SJCRH30 (cell line): ENCODE data around the gene OXSM. TPM values are rescaled to one million over a fixed set of nuclear protein-coding genes. Genes with fewer than 3 reads are reported as not detected.
A peak's percentile ranks its signal among the peaks of the same experiment; 100 is the strongest.

Source experiments
- DNase-seq, 2 experiments: peaks; one replicate each; pipeline ENCODE4 v3.0.0-alpha.2; 2015 to 2020
- H3K27ac ChIP-seq: fragments of 250-450 bp; sonication (Bioruptor Pico); 2 replicates; pipeline ENCODE4 v1.5.1; 2020; ENCODE audit warnings: mild to moderate bottlenecking, moderate library complexity
- H3K27me3 ChIP-seq: fragments of 250-450 bp; sonication (Bioruptor Pico); 2 replicates; pipeline ENCODE4 v1.5.1; 2020; ENCODE audit warnings: mild to moderate bottlenecking, moderate library complexity
- H3K36me3 ChIP-seq: fragments of 250-450 bp; sonication (Bioruptor Pico); 2 replicates; pipeline ENCODE4 v1.5.1; 2020; ENCODE audit warnings: mild to moderate bottlenecking, moderate library complexity
- H3K4me1 ChIP-seq: fragments of 250-450 bp; sonication (Bioruptor Pico); 2 replicates; pipeline ENCODE4 v1.5.1; 2020; ENCODE audit warnings: mild to moderate bottlenecking, moderate library complexity
- H3K4me3 ChIP-seq: fragments of 250-450 bp; sonication (Bioruptor Pico); 2 replicates; pipeline ENCODE4 v1.5.1; 2020; ENCODE audit warnings: mild to moderate bottlenecking, moderate library complexity
- H3K9me3 ChIP-seq: fragments of 250-450 bp; sonication (Bioruptor Pico); replicated peaks from 2 replicates; pipeline ENCODE4 v1.5.1; 2020; ENCODE audit warnings: mild to moderate bottlenecking, moderate library complexity
- total RNA-seq: library from RNA; depleted of rRNA; stranded (reverse); fragments of >200 nt; shearing (Covaris generic); gene quantifications from 2 replicates; pipeline ENCODE4 v1.2.3, GENCODE V29; 2014

Gene OXSM
- total RNA-seq, 1 experiment from 2014 or later = 18.4 TPM

- Histone ChIP-seq H3K36me3 (peaks cover 5% of the 10 kb centered on the region), H3K4me1 (peaks cover 12% of the 10 kb centered on the region; the same call in 1 of the 2 replicates), H3K9me3 (no peaks in the 10 kb centered on the region), H3K27ac (peak within 1 kb of the TSS; percentile 52), H3K4me3 (peak within 1 kb of the TSS; percentile 95), H3K27me3 (no peaks in the 10 kb centered on the region)
- peak; percentile 89 to 92 for DNase-seq
Measured at GRCh38 chr3:25782938-25783660, 6.8 kb upstream of the OXSM start, which contains the start of gene NGLY1. NGLY1 (minus strand) TSS chr3:25783443; CDS start chr3:25783390, 53 bp downstream.

- Histone ChIP-seq H3K9me3 (no peaks in the 10 kb centered on the region), H3K27me3 (no peaks in the 10 kb centered on the region), H3K27ac (no peak overlapping the region; the same call in 1 of the 2 replicates), H3K36me3 (no peaks in the 10 kb centered on the region), H3K4me1 (peaks cover 16% of the 10 kb centered on the region; the same call in 1 of the 2 replicates), H3K4me3 (peak overlapping the region; percentile 95)
- peak; percentile 85 to 86 for DNase-seq
Measured at GRCh38 chr3:25783661-25784512, 6.0 kb upstream of the OXSM start.

DNA sequence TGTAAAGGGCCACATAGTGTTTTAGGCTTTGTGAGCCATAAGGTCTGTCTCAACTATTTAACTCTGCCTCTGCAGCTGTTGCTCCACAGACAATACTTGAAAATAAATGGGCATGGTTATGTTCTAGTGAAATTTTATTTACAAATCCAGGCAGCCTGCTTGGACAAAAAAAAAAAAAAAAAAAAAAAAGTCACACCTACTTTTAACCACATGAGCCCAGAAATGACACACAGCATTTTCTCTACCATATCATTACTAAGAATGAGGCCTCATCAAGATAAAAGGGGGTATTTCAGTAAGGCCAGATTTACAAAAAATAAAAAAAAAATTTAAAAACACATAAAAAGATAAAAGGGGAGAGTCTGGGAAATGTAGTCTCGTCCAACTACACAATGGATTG, 4.9 kb upstream of the OXSM start:
- no peak for DNase-seq
- H3K27ac ChIP-seq = no peak overlapping the region
- no peaks in the 10 kb centered on the region for H3K9me3 ChIP-seq

GRCh38 chr3:25785826-25786225, 4.1 kb upstream of the OXSM start:
- Histone ChIP-seq H3K4me3 (no peak overlapping the region), H3K9me3 (no peaks in the 10 kb centered on the region), H3K27me3 (no peaks in the 10 kb centered on the region), H3K4me1 (peaks cover 19% of the 10 kb centered on the region; the same call in 1 of the 2 replicates), H3K36me3 (no peaks in the 10 kb centered on the region), H3K27ac (no peak overlapping the region)
- DNase-seq = no peak

More for the DNA sequence above, 4.9 kb upstream of the OXSM start:
- H3K4me1 ChIP-seq = peaks cover 19% of the 10 kb centered on the region; the same call in 1 of the 2 replicates
- no peak overlapping the region for H3K4me3 ChIP-seq
- no peaks in the 10 kb centered on the region for H3K36me3 ChIP-seq
- no peaks in the 10 kb centered on the region for H3K27me3 ChIP-seq

DNA sequence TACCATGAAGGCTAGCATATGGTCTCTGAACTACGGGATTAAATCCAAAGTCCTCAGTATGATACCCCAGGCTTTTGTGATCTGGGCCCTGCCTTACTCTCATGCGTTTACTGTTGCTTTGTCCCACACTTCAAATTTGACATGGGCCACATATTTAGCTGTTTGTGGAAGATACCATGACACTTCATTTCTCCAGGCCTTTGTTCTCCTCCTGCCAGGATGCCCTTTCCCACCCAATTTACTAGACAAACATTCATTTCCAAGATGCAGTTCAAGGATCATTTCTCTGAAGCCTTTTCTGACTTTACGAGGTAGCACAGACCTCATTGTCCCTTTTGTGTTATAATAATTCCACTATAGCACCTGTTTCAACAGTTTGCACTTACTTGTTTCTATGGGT, 2.2 kb upstream of the OXSM start:
- H3K27me3 ChIP-seq = no peaks in the 10 kb centered on the region
- peaks cover 12% of the 10 kb centered on the region; the same call in 1 of the 2 replicates for H3K4me1 ChIP-seq
- no peak overlapping the region for H3K4me3 ChIP-seq
- no peak overlapping the region for H3K27ac ChIP-seq
- no peaks in the 10 kb centered on the region for H3K9me3 ChIP-seq
- no peaks in the 10 kb centered on the region for H3K36me3 ChIP-seq
- DNase-seq = no peak

DNA sequence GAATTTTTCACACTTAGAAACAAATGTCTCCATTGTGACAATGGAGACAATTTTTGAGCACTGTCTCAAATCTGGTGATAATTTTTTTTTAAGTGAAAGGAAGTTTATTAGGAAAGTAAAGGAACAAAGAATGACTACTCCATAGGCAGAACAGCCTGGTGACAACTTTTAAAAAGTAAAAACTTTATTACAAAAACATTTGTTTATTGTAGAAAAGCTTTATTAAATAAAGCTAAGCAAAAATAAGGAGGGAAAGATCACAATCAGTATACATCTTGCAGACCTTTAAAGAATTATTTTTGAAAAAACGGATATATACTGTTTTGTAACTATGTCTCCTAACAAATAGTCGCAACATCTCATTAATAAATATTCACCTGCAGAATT, 688 bp upstream of the OXSM start:
- DNase-seq = no peak
- Histone ChIP-seq H3K36me3 (no peaks in the 10 kb centered on the region; the same call in 1 of the 2 replicates), H3K4me3 (peak overlapping the region; percentile 67), H3K27ac (peak overlapping the region; percentile 24; the same call in 1 of the 2 replicates), H3K27me3 (no peaks in the 10 kb centered on the region), H3K4me1 (peaks cover 12% of the 10 kb centered on the region; the same call in 1 of the 2 replicates), H3K9me3 (no peaks in the 10 kb centered on the region)

DNA sequence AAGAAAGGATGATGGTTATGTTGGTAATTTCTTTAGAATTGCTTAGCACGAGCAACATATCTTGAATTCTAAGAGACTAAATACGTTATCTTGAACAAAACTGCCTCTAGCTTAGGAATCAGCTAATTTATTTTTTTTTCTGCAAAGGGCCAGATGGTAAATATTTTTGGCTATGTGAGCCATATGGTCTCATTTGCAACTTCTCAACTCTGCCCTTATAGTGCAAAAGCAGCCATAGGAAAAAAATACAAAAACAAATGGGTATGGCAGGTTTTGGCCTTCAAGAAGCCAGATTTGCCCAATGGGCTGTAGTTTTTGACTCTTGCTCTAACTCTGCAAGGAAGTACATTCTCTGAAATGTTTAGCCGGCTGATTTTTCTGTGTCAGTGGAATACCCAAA, 11.9 kb downstream of the OXSM start:
- H3K4me3 ChIP-seq = no peak overlapping the region
- DNase-seq = no peak
- H3K4me1 ChIP-seq = no peaks in the 10 kb centered on the region
- H3K27ac ChIP-seq = no peak overlapping the region
- no peaks in the 10 kb centered on the region for H3K9me3 ChIP-seq
- 0 out of 2 replicates have a peak, but pooled peaks cover 3% of the 10 kb centered on the region for H3K27me3 ChIP-seq
- H3K36me3 ChIP-seq = no peaks in the 10 kb centered on the region

GRCh38 chr3:25803833-25804232, 13.9 kb downstream of the OXSM start:
- Histone ChIP-seq H3K4me3 (no peak overlapping the region), H3K4me1 (no peaks in the 10 kb centered on the region), H3K9me3 (no peaks in the 10 kb centered on the region), H3K27ac (no peak overlapping the region), H3K36me3 (no peaks in the 10 kb centered on the region), H3K27me3 (0 out of 2 replicates have a peak, but pooled peaks cover 3% of the 10 kb centered on the region)
- DNase-seq = no peak

- Histone ChIP-seq H3K4me3 (no peak overlapping the region), H3K4me1 (no peaks in the 10 kb centered on the region), H3K27me3 (0 out of 2 replicates have a peak, but pooled peaks cover 3% of the 10 kb centered on the region), H3K27ac (no peak overlapping the region), H3K36me3 (no peaks in the 10 kb centered on the region), H3K9me3 (no peaks in the 10 kb centered on the region)
- no peak for DNase-seq
Measured at GRCh38 chr3:25804676-25805075, 14.8 kb downstream of the OXSM start.

DNA sequence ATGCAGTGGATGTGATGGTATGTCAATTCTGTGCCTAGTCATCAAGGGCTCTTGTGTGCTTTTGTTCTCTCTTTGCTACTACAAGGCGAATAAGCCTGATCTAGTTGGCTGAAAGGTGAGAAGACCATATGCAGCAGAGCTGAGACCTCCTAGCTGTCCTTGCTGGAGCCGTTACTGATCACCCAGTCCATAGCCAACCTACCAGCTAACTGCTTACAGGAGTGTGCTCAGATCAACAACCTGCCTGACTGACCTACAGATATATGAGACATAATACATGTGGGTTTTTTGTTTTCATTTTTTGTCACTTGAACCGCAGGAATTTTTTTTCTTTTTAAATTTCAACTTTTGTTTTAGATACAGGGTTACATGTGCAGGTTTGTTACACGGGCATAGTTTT, 22.8 kb downstream of the OXSM start:
- no peaks in the 10 kb centered on the region for H3K27me3 ChIP-seq
- H3K4me1 ChIP-seq = no peaks in the 10 kb centered on the region
- no peak overlapping the region for H3K27ac ChIP-seq
- no peaks in the 10 kb centered on the region for H3K9me3 ChIP-seq
- no peaks in the 10 kb centered on the region for H3K36me3 ChIP-seq
- H3K4me3 ChIP-seq = no peak overlapping the region
- DNase-seq = no peak

GRCh38 chr3:25817107-25817506, 27.2 kb downstream of the OXSM start:
- DNase-seq = no peak
- H3K9me3 ChIP-seq = no peaks in the 10 kb centered on the region
- no peaks in the 10 kb centered on the region for H3K36me3 ChIP-seq
- H3K4me1 ChIP-seq = peaks cover 9% of the 10 kb centered on the region; the same call in 1 of the 2 replicates
- no peaks in the 10 kb centered on the region for H3K27me3 ChIP-seq
- H3K27ac ChIP-seq = no peak overlapping the region
- H3K4me3 ChIP-seq = no peak overlapping the region

DNA sequence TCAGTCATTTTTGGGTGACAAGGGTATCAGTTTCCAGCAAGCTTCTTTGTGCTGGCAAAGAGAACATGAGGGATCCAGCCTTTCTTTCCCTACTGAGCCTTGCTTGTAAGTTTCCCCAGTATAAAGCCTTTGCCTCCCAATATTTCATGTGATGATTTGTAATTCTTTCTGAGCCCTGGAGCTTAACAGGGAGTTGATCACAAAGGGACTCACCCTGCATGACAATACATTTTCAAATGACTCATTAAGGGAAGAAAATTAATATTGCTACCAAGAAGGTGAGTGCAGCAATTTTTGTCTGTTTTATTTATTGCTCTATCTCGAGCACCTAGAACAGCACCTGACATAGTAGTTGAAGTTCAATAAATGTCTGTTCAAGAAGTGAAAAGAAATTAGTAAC, 27.7 kb downstream of the OXSM start:
- no peaks in the 10 kb centered on the region for H3K9me3 ChIP-seq
- DNase-seq = no peak

DNA sequence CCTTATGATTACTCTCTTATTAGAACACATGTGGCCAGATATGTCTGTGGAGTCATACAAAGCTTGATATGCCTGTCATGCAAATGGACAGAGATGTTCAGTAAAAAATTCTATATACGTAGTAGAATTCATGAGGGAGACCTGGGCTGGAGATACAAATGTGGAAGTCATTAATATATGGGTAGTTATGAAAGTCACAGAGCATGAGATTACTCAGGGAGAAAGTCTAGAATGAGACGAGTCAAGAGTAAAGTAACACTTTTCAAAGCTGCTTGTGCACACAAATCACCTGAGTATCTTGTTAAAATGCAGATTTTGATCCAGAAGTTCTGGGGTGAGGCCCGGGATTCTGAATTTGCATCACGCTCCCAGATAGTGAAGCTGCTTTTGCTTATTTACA, 28.4 kb downstream of the OXSM start:
- H3K27ac ChIP-seq = no peak overlapping the region
- no peaks in the 10 kb centered on the region for H3K36me3 ChIP-seq
- H3K4me3 ChIP-seq = no peak overlapping the region
- DNase-seq = no peak
- no peaks in the 10 kb centered on the region for H3K9me3 ChIP-seq
- peaks cover 9% of the 10 kb centered on the region; the same call in 1 of the 2 replicates for H3K4me1 ChIP-seq
- no peaks in the 10 kb centered on the region for H3K27me3 ChIP-seq

More for the DNA sequence above, 27.7 kb downstream of the OXSM start:
- Histone ChIP-seq H3K4me3 (no peak overlapping the region), H3K4me1 (peaks cover 9% of the 10 kb centered on the region; the same call in 1 of the 2 replicates), H3K27ac (no peak overlapping the region), H3K27me3 (no peaks in the 10 kb centered on the region), H3K36me3 (no peaks in the 10 kb centered on the region)

DNA sequence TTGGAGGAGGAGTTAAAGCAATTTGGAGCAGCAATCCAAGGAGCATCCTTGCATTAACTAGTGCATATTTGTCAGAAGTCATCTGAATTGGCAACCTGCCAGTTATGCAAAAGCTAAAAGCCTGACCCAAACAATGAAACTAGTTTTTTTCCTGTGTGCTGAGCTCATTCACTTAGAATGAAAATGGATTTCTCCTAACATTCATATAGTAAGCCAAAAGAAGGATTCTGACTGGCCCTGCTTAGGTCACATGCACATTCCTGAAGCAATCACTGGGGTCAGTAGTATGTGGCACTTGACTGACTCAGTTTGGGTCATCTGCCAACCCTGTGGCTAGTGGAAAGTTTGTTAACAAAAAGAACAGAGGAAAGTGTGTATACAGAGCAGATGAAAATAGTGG, 30.5 kb downstream of the OXSM start:
- Histone ChIP-seq H3K4me3 (no peak overlapping the region), H3K4me1 (peaks cover 9% of the 10 kb centered on the region; the same call in 1 of the 2 replicates), H3K36me3 (no peaks in the 10 kb centered on the region), H3K9me3 (no peaks in the 10 kb centered on the region), H3K27ac (no peak overlapping the region), H3K27me3 (no peaks in the 10 kb centered on the region)
- peak; percentile 38 to 41 for DNase-seq
